GM06990 (cell line): ENCODE results near the gene SLC23A1.

Experiments used
- DNase-seq: peaks from one replicate; pipeline ENCODE4 v3.0.0-alpha.2; 2011; ENCODE audit not compliant: insufficient read length; ENCODE audit errors: extremely low read depth
- H3K27me3 ChIP-seq: replicated peaks from 2 replicates; pipeline ENCODE4 v1.6.0; 2011; ENCODE audit warnings: low read length; ENCODE audit not compliant: control insufficient read depth, insufficient read depth
- H3K36me3 ChIP-seq: 2 replicates; pipeline ENCODE4 v1.5.1; 2011; ENCODE audit warnings: low read length; ENCODE audit not compliant: control insufficient read depth, insufficient read depth
- H3K4me3 ChIP-seq: replicated peaks from 2 replicates; pipeline ENCODE4 v1.5.1; 2011; ENCODE audit warnings: low read depth, mild to moderate bottlenecking, control low read depth, low read length
- CTCF ChIP-seq: IDR thresholded peaks from 2 replicates; pipeline ENCODE4 v1.5.1; 2011; ENCODE audit warnings: low read length, control low read depth, mild to moderate bottlenecking, inconsistent platforms; ENCODE audit not compliant: insufficient read depth, poor library complexity, severe bottlenecking

SLC23A1 gene

GRCh38 chr5:139386050-139386438 lies 2.9 kb upstream of the SLC23A1 start:
- H3K27me3 ChIP-seq, result no peaks in the 10 kb centered on the region
- TF ChIP-seq CTCF, result no peak
- DNase-seq, result no peak
- H3K36me3 ChIP-seq, result peaks cover 6% of the 10 kb centered on the region
- no peak overlapping the region for H3K4me3 ChIP-seq

GRCh38 chr5:139385061-139386049 lies 2.3 kb upstream of the SLC23A1 start:
- Histone ChIP-seq H3K27me3 (no peaks in the 10 kb centered on the region), H3K4me3 (peak overlapping the region; percentile 16; the same call in 1 of the 2 replicates), H3K36me3 (peaks cover 6% of the 10 kb centered on the region)
- DNase-seq, result no peak
- peak; percentile 18 for TF ChIP-seq CTCF

GRCh38 chr5:139384591-139385051 lies 1.5 kb upstream of the SLC23A1 start:
- Histone ChIP-seq H3K4me3 (no peak overlapping the region; the same call in 1 of the 2 replicates), H3K36me3 (peaks cover 6% of the 10 kb centered on the region), H3K27me3 (no peaks in the 10 kb centered on the region)
- DNase-seq, result no peak
- no peak for TF ChIP-seq CTCF

- no peak for TF ChIP-seq CTCF
- H3K36me3 ChIP-seq, result peaks cover 6% of the 10 kb centered on the region
- no peaks in the 10 kb centered on the region for H3K27me3 ChIP-seq
- H3K4me3 ChIP-seq, result no peak overlapping the region
- no peak for DNase-seq
Measured at GRCh38 chr5:139383993-139384590, 995 bp upstream of the SLC23A1 start.

GRCh38 chr5:139382807-139383206 lies 290 bp downstream of the SLC23A1 start:
- Histone ChIP-seq H3K27me3 (no peaks in the 10 kb centered on the region), H3K36me3 (peaks cover 3% of the 10 kb centered on the region), H3K4me3 (no peak overlapping the region)
- no peak for DNase-seq
- no peak for TF ChIP-seq CTCF
